Activated CD4-positive, alpha-beta T cell treated with anti-CD3 and anti-CD28 coated beads, Interleukin-10, Interleukin-2, amounts not matched to agents 100 ng/mL and 50 ng/mL, durations not matched to agents 16 hours and 8 hours (primary cell): Measurements from ENCODE around the gene TP53.

Source experiments
- DNase-seq: peaks from one replicate; pipeline ENCODE4 v3.0.0-alpha.2; 2020

Gene TP53

DNA sequence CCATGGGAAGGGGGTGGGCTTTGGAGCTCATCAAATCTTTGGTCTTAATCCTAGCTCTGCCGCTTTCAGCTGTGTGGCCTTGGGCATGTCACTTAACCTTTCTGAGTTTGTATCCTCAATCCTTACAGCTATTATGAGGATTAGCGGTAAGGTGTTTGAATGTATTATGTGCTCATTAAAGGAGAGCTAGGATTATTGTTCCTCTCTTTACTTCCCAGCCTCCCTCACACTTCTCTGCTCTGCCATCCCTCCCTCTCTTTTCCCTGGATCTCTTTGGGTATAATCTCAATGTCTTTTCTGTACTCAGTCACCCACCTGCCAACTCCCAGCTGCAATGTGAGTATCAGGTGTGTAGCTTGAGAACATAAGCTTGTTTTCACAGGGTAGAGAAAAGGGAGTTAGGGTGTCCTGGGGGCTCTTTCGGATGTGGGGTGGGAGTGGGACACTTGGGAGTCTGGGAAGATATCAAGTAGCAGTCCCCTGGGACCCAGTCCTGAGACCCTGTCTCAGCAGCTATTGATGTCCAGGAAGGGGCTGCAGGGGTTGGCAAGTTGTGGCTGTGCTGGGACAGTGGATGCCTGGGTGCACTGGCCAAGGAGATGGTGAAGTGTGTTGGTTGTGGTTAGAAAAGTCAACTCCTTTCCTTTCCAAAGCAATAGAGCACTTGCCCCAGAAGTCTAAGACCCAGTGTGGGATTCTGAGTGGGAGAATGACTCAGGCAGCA lies 19.5 kb upstream of the TP53 start:
- no peak for DNase-seq

DNA sequence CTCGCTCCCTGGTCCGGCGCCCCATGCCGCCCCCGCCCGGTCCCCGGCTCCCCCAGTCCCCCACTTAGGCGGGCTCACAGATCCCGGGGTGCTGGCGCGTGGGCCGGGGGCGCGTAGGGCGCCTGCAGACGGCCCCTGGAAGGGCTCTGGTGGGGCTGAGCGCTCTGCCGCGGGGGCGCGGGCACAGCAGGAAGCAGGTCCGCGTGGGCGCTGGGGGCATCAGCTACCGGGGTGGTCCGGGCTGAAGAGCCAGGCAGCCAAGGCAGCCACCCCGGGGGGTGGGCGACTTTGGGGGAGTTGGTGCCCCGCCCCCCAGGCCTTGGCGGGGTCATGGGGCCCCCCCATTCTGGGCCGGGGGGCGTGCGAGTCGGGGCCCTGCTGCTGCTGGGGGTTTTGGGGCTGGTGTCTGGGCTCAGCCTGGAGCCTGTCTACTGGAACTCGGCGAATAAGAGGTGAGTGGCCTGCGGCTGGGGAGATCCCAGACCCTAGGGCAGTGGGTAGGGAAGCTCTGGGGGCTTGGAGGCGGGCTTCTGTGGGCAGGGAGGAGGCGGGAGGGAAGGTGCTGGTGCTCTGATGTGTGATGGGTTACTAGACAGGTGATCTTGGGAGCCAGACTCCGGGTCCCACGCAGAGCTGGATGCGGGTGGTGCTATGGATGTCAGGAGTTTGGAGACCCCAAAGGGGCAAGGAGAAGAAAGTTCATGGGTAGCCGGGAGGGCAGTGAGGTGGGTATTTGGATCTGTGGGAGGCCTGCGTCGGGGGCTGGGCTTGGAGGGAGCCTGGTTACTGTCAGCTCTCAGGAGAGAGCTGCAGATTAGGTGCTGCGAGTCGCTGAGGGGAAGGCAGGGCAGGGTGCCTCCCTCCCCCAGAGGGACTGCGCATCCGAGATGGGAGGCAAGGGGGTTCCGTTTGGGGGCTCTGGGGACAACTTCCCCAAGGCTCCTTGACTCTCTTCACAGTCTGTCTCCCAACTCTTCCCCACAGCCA lies 18.3 kb upstream of the TP53 start:
- DNase-seq, result no peak

DNA sequence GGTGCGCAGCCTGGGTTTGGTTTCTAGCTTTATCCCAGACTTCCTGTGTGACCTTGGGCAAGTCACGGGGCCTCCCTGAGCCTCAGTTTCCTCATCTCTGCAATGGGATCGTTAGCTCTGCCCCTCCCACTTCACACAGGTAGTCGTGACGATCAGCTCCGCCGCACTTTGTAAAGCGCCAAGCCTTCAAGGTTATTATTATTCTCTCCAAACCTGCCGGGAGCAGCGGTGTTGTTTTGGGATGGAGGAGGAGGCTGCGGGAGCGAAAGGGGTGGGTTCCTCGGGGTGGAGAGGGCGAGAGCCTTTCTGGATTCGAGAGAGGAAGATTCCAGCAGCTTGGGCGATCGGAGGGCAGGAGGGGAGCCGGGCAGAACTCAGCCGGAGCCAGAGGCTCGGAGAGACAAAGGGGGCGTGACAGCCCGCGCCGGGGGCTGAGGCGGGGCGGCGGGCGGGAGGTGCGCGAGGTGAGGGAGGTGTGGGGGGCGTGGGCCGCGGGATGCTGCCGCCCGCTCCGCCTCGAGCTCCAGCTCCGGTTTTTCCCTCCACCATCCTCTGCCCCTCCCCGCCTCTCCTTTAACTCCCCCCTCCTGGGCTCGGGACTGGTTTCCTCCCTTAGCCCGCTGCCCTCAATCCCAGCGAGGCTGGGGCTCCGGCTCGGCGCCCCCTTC lies 17.4 kb upstream of the TP53 start, which contains the start of gene EFNB3:
EFNB3 (plus strand) TSS at position 602 of the 668 bp plus-strand sequence. CDS start 397 bp downstream, outside the sequence.
- no peak for DNase-seq

DNA sequence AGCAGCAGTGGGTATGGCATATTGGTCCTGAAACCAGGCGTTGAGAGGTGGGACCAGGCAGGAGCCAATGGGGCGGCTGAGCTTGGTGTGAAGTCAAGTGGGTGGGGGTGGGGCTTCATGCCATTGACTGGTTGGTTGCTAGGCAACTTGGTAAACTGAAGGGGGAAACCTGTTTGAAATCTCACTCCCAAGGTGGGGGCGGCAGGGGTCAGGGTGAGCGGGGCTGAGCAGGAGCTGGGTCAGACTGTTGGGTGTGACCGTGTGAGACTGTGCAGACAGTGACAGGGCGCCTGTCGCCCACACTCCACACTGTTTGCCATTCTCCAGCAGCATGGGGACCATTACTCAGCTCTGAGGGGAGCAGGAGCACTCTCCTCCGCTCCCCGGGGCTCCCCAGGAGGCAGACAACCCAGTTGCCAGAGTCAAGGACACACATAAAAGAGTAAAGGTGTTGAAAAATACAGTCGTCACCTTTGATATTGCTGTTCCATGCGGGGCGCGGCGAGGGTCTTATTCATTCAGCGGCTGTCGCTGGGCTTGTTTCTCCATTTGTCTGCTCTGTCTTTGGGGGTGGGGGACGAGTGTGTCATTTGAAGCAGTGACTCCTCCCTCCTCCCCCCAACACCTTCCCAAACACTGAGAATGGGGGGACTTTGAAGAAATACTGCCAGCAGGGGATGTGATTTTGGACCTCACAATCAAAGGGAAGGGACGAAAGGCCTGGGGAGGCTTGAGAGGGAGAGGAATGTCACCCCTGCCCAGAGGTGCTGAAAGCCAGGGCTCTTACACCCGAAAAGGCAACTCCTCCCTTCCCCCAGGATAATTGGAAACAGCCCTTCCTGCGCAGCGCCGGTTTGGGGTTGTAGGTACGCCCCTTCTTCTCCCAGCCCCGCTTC lies 16.5 kb upstream of the TP53 start:
- no peak for DNase-seq

DNA sequence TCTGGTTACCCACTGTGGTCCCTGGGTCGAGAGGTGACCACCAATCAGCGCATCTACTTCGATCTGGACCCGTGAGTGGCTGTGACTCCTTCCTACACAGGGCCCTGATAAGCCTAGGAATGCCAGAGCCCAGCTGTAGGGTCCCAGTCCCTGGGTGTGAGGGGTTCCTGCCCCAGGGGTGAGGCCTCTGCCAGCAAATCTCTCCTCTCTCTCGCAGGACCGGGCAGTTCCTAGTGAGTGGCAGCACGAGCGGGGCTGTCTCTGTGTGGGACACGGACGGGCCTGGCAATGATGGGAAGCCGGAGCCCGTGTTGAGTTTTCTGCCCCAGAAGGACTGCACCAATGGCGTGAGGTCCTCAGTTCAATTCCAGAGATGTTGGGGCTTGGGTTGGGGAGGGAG lies 15.5 kb upstream of the TP53 start:
- no peak for DNase-seq

DNA sequence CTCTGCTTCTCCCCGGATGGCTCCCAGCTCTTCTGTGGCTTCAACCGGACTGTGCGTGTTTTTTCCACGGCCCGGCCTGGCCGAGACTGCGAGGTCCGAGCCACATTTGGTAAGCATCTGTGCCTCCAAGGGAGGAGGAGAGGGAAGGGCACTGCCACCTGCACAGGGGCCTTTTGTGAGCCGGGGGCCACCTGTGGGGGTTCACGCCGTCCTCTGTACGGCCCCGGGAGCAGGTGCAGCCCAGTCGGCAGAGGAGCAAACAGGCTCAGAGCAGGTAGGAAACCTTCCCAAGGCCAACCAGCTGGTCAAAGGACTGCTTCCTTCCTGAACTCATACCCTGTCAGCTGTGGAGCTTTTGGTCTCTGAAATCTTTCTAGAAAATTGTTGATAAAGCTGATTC lies 14.4 kb upstream of the TP53 start:
- DNase-seq, result no peak

DNA sequence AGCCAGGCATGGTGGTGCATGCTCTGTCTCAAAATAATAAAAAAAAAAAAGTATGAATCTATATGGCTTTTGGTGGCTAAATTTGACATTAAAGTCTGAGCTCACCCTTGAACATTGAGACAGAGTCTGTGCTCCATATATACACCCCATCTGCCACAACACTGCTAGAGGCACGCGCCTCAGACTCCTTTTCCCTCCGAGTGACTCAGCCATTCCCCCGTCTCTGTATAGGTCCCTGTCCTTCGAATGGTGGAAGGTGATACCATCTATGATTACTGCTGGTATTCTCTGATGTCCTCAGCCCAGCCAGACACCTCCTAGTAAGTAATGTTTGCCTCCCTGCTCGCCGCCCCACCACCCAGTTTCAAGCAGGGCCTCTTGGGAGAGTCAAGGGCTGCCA lies 13.2 kb upstream of the TP53 start:
- DNase-seq, result no peak

DNA sequence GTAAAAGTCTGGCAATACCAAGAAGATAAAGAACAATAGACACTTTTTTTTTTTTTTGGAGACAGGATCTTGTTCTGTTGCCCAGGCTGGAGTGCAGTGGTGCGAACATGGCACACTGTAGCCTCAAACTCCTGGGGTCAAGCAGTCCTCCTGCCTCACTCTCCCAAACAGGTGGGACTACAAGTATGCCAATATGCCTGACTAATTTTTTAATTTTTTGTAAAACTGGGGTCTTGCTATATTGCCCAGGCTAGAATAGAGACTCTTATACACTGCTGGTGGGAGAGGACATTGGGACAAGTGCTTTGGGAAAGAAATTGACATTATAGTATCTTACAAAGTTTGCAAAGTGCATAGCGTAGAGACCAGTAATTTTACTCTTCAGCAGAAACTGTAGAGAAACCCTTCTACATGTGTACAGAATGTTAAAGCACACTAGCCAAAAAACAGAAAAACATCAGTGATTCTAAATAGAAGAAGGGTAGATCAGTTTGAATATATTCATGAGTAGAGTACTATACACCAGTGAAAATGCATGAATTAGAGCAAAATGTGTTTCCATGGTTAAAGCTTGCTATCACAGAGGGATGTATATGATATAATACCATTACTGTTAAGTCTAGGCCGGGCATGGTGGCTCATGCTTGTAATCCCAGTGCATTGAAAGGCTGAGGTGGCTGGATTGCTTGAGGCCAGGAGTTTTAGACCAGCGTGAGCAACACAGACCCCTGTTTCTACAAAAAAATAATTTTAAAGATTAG lies 10.7 kb upstream of the TP53 start:
- no peak for DNase-seq

DNA sequence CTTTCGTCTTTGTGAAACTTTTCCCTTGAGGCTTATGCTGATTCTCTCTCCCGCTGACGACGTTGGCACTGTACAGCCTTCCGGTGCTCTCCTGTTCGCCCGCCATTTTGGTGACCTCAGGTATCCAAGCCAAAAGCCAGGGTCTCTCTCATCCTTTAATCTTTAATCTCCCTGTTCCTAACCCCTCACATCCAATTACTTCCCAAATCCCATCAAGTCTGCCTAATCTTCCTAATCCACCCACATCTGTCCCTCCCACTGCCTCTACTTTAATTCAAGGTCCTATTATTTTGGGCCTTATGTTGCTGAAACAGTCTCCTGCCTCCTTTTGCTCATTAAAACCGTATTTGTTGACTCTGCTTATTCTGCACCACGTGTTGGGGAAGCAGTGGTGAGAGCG lies 8.3 kb upstream of the TP53 start:
- no peak for DNase-seq

DNA sequence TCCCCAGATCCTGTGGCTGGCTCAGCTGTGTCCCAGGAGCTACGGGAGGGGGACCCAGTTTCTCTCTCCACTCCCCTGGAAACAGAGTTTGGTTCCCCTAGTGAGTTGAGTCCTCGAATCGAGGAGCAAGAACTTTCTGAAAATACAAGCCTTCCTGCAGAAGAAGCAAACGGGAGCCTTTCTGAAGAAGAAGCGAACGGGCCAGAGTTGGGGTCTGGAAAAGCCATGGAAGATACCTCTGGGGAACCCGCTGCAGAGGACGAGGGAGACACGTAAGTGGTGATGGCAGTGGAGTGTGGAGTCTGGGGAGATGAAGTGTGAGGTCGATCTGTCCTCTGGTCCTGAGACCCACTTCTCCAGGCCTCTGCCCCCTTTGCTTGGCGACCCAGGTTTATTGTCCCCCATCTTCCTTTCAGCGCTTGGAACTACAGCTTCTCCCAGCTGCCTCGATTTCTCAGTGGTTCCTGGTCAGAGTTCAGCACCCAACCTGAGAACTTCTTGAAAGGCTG lies 1.6 kb upstream of the TP53 start:
- no peak for DNase-seq

DNA sequence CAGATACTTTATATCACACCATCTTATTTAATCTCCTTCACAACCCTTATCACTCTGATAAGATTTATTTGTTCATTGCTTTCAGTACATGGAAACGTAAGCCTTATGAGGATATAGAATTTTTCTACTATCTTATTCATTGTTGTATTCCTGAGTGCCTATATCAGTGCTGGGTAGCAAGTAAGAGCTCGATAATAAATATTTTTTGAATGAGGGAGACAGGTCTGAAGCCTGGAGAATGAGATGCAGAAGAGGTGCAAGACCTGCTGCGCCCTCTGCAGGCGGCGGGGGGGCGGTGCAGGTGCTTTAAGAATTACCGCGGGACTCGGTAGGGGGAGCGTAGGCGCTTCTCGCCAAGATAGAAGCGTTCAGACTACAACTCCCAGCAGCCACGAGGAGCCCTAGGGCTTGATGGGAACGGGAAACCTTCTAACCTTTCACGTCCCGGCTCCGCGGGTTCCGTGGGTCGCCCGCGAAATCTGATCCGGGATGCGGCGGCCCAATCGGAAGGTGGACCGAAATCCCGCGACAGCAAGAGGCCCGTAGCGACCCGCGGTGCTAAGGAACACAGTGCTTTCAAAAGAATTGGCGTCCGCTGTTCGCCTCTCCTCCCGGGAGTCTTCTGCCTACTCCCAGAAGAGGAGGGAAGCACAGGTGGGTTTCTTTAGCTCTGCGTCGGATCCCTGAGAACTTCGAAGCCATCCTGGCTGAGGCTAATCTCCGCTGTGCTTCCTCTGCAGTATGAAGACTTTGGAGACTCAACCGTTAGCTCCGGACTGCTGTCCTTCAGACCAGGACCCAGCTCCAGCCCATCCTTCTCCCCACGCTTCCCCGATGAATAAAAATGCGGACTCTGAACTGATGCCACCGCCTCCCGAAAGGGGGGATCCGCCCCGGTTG lies 868 bp upstream of the TP53 start, which contains the start of gene WRAP53:
WRAP53 (plus strand) TSS at position 570 of the 900 bp plus-strand sequence; CDS start at position 742, 172 bp downstream.
- DNase-seq, result peak; percentile 98

DNA sequence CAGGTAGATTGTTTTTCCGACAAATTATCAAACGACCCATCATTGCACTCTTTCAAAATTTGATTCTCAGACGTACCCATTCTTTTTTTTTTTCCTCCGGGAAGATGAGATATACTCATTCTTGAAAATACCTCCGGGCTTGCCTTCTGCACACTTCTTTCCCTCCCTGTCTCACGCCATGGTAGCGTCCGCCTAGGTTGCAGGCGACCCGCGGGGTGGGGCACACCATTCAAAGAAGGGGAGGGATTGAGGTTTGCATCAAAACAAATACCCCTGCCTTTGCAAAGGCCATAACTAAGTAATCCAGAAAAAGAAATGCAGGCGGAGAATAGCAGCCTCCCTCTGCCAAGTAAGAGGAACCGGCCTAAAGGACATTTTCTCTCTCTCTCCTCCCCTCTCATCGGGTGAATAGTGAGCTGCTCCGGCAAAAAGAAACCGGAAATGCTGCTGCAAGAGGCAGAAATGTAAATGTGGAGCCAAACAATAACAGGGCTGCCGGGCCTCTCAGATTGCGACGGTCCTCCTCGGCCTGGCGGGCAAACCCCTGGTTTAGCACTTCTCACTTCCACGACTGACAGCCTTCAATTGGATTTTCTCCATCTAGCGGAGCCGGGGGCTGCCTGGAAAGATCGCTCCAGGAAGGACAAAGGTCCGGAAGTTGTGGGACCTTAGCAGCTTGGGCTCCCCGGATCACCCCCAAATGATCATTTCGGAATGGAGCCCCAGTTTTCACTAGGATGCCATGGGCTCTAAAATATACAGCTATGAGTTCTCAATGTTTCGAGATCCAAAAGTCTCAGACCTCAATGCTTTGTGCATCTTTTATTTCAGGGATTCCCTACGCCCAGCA lies 843 bp downstream of the TP53 start:
- DNase-seq, result peak; percentile 86

DNA sequence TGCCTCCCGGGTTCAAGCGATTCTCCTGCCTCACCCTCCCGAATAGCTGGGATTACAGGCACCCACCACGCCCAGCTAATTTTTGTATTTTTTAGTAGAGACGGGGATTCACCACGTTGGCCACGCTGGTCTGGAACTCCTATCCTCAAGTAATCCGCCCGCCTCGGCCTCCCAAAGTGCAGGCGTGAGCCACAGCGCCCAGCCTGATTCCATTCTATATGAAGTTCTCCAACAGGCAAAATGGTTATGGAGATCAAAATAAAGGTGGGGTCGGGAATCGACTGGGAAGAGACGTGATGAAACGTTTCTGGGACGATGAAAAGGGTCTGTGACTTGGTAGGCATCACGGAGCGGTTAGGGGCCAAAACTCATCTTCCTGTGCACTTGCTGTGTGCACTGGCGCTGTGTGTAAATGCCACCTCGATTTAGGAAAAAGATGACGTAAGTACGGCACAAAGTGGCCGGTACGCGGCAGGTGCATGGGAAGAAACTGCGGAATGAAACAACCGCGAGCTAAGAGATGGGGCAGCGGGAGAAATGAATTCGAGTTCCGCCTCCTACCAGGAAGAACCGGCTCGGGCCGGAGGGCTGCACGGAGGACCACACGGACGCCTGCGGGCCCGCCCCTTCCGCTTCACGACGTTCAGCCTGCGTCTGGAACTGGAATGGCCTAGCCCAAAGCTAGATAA lies 1.6 kb downstream of the TP53 start:
- DNase-seq, result peak; percentile 93

DNA sequence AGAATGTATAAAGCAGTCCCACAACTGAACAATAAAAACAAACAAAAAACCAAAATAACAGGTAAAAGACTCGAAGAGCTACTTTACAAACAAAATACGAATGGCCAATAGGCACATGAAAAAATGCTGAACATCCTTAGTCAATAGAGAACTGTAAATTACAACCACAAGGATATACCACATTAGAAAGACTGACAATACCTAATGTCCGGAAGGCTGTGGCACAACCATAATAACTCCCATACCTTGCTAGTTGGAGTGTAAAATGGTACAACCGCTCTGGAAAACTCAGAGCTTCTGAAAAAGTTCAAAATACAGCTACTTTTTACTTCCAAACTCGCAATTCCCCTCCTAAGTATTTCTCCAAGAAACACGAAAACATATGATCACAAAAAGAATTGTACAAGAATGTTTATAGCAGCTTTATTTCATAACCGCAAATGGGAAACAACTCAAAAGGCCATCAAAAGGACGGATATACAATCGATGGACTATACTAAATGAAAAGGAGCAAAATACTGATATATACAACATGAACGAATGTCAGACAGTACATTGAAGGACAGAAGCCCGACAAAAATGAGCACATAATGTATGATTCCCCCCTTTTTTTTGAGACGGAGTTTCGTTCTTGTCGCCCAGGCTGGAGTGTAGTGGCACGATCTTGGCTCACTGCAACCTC lies 2.3 kb downstream of the TP53 start:
- DNase-seq, result no peak

DNA sequence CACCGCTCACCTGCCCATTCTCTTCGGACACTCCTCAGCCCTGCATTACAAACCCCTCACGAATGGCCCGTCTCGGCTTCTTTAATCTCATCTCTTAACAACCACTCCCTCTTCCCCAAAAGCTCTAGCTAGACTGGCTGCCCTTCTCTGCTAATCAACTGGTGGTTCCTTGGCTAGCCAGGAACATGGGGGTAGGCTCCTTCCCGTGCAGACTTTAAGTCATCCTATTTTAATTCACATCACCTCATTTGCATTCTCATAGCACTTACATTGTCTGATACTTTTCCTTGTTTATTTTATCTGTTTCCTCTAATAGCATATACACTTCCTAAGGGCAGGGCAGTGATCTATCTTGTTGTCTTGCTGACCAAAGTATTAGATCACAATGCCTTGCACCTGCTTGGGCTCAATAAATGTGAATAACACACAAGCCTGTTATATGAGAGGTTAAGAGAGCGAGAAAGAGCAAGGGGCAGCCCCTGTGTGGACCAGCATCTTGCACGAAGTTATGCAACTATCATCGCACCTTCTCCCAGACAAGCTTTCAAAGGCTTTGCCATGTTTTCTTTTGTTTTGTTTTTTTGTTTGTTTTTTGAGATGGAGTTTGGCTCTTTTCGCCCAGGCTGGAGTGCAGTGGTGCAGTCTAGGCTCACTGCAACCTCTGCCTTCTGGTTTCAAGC lies 9.8 kb downstream of the TP53 start:
- DNase-seq, result no peak

DNA sequence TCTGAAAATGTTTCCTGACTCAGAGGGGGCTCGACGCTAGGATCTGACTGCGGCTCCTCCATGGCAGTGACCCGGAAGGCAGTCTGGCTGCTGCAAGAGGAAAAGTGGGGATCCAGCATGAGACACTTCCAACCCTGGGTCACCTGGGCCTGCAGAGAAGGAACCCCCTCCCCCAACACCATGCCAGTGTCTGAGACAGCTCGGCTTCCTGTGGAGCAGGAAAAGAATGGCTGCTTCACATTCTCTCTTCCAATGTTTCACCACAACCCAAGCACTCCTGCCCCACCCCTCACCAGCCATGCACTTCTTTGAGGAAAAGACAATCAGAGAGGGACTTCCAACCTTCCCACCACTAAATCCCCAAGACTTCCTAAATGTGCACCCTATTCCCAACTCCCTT lies 10.8 kb downstream of the TP53 start:
- DNase-seq, result no peak

DNA sequence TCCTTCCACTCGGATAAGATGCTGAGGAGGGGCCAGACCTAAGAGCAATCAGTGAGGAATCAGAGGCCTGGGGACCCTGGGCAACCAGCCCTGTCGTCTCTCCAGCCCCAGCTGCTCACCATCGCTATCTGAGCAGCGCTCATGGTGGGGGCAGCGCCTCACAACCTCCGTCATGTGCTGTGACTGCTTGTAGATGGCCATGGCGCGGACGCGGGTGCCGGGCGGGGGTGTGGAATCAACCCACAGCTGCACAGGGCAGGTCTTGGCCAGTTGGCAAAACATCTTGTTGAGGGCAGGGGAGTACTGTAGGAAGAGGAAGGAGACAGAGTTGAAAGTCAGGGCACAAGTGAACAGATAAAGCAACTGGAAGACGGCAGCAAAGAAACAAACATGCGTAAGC lies 12.4 kb downstream of the TP53 start:
- DNase-seq, result no peak
